HPDE6-E6E7 (cell line): ENCODE data around the gene BLOC1S1.

Source experiments
- DNase-seq: peaks from one replicate; pipeline ENCODE4 v3.0.0; 2011; ENCODE audit warnings: missing footprints; ENCODE audit errors: extremely low spot score

Gene BLOC1S1

GRCh38 chr12:55711786-55712553 lies 3.9 kb upstream of the BLOC1S1 start:
- no peak for DNase-seq

- DNase-seq, result no peak
These were observed 3.0 kb upstream of the BLOC1S1 start for GRCh38 chr12:55712700-55713415.

GRCh38 chr12:55713721-55714120 lies 2.1 kb upstream of the BLOC1S1 start:
- no peak for DNase-seq

GRCh38 chr12:55715169-55715764 lies 579 bp upstream of the BLOC1S1 start:
- DNase-seq, result no peak

GRCh38 chr12:55716582-55716957 lies 724 bp downstream of the BLOC1S1 start:
- no peak for DNase-seq

- DNase-seq, result peak; percentile 70
These were observed 1.5 kb downstream of the BLOC1S1 start for GRCh38 chr12:55717011-55718007.

- DNase-seq, result no peak
These were observed 2.2 kb downstream of the BLOC1S1 start for GRCh38 chr12:55718015-55718414.

GRCh38 chr12:55718624-55719275 lies 2.9 kb downstream of the BLOC1S1 start:
- DNase-seq, result no peak

- DNase-seq, result no peak
These were observed 3.5 kb downstream of the BLOC1S1 start for GRCh38 chr12:55719371-55719770.

GRCh38 chr12:55720071-55720564 lies 4.3 kb downstream of the BLOC1S1 start, which contains the start of gene RDH5:
Gene RDH5, plus strand, starts transcription at chr12:55720393. Its CDS starts 792 bp downstream, at chr12:55721185.
- no peak for DNase-seq

- peak; percentile 65 for DNase-seq
These were observed 5.1 kb downstream of the BLOC1S1 start for GRCh38 chr12:55720894-55721444.

- no peak for DNase-seq
These were observed 5.9 kb downstream of the BLOC1S1 start for GRCh38 chr12:55721601-55722213.

- DNase-seq, result no peak
These were observed 7.1 kb downstream of the BLOC1S1 start for GRCh38 chr12:55722948-55723347.

GRCh38 chr12:55723516-55724225 lies 7.8 kb downstream of the BLOC1S1 start:
- no peak for DNase-seq

- no peak for DNase-seq
These were observed 8.5 kb downstream of the BLOC1S1 start for GRCh38 chr12:55724226-55724939.

GRCh38 chr12:55724940-55725309 lies 9.1 kb downstream of the BLOC1S1 start:
- no peak for DNase-seq

GRCh38 chr12:55725556-55725955 lies 9.7 kb downstream of the BLOC1S1 start:
- DNase-seq, result no peak

- no peak for DNase-seq
These were observed 11.1 kb downstream of the BLOC1S1 start for GRCh38 chr12:55726971-55727370.
